NCI-H146 (cell line): ENCODE data around the gene RBM33.

Source experiments
- DNase-seq: peaks from one replicate; lab custom pipeline; 2025; lab: John Stamatoyannopoulos, UW

The RBM33 gene

GRCh38 chr7:155824227-155824886, 179.9 kb downstream of the RBM33 start:
- no peak for DNase-seq

GRCh38 chr7:155825336-155825735, 180.9 kb downstream of the RBM33 start:
- DNase-seq = no peak

- no peak for DNase-seq
These were observed 185.5 kb downstream of the RBM33 start for GRCh38 chr7:155829796-155830470.
